HCEC 1CT (cell line): ENCODE results near the gene PGAP6.

Experiments
- DNase-seq: peaks from one replicate; pipeline ENCODE4 v3.0.0-alpha.2; 2017

PGAP6 gene

DNA sequence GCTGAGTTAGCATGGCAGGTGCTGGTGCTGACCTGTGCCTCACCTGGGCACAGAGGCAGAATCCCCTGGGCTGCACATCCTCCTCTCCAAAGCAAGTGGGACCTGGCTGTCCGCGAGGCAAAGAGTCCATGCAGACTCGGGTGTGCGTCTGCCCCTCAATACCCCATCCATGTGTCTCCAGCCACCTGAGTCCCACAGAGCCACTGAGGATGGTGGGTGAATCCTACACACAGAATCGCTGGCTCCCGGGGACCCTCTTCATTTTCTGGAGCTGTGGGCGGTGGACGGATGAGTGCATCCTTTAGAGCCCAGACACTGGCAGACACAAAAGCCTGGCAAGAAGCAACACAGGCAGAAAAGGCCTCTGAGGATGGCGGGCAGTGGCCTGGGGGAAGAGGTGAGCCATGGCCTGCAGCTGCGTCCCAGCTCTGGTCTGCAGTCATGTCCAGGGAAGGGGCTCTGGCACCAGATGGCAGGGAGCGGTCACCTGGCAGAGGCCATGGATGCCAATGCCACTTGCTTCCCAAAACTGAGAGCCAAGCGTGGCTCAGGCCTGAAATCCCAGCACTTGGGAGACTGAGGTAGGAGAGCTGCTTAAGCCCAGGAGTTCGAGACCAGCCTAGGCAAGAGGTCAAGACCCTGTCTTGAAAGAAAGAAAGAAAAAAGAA is 59.2 kb downstream of the PGAP6 start:
- DNase-seq, result no peak

DNA sequence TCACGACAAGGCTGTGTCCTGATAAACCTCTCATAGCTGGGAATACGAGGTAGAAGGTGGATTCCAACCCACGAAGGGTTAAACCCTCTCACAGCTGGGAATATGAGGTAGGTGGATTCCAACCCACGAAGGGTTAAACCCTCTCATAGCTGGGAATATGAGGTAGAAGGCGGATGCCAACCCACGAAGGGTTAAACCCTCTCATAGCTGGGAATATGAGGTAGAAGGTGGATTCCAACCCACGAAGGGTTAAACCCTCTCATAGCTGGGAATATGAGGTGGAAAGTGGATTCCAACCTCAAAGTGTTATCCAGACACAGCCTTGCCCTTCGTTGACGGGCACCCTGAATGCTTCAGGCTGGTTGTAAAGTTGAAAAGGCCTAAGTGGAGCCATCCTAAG is 60.2 kb downstream of the PGAP6 start:
- no peak for DNase-seq
